Loucy (cell line): ENCODE data around the gene RNF130.

Experiments used
- CTCF ChIP-seq: fragments of 200-600 bp; sonication (generic); conservative IDR thresholded peaks from 2 replicates; pipeline ENCODE4 v1.5.1; 2014; ENCODE audit warnings: mild to moderate bottlenecking, antibody characterized with exemption, low read length
- EZH2phosphoT487 ChIP-seq: fragments of 200-600 bp; IDR thresholded peaks from 2 replicates; pipeline ENCODE4 v1.6.1; 2018; ENCODE audit warnings: antibody characterized with exemption, mild to moderate bottlenecking, moderate library complexity, borderline replicate concordance

- TF ChIP-seq CTCF (no peak), EZH2phosphoT487 (no peak)
Observed at GRCh38 chr5:179905161-179905560, 166.4 kb downstream of the RNF130 start.
